ENCODE data around the gene SLC38A8. TPM values are rescaled to one million over a fixed set of nuclear protein-coding genes. Genes with fewer than 3 reads are reported as not detected.

Gene SLC38A8
- total RNA-seq, 1 experiment from 2014 or later: 0.35 TPM

- no peak overlapping the region for H3K27ac Mint-ChIP-seq
- Histone ChIP-seq H2BK12ac (ENCODE audit: insufficient read length, low read depth, low read length) (no peak overlapping the region), H3K79me2 (ENCODE audit: insufficient read depth, low read length) (no peaks in the 10 kb centered on the region), H3K27ac (ENCODE audit: insufficient read length, low read depth, low read length) (no peak overlapping the region), H3K23ac (ENCODE audit: insufficient read length, low read depth, low read length) (no peak overlapping the region), H3K18ac (ENCODE audit: insufficient read length, low read depth, low read length) (no peak overlapping the region), H3K56ac (ENCODE audit: insufficient read length, low read depth, low read length) (no peak overlapping the region), H2BK15ac (ENCODE audit: low read depth, low read length) (no peak overlapping the region), H3K27me3 (ENCODE audit: insufficient read depth, low read length) (no peaks in the 10 kb centered on the region), H3K9ac (ENCODE audit: extremely low read depth, insufficient read length, low read length) (no peak overlapping the region), H3T11ph (ENCODE audit: low read length) (no peak overlapping the region), H4K20me1 (ENCODE audit: control insufficient read depth, insufficient read depth, insufficient read length) (no peaks in the 10 kb centered on the region), H3K9me3 (ENCODE audit: control insufficient read depth, low read depth, low read length) (no peaks in the 10 kb centered on the region), H3K4ac (ENCODE audit: low read depth, low read length) (no peak overlapping the region), H3K14ac (ENCODE audit: insufficient read depth, low read length) (no peak overlapping the region), H2BK20ac (ENCODE audit: low read depth, low read length, poor library complexity, severe bottlenecking) (no peak overlapping the region), H3K4me1 (ENCODE audit: insufficient read depth, low read length) (no peaks in the 10 kb centered on the region; the same call in 1 of the 2 replicates), H2AFZ (ENCODE audit: low read length) (no peak overlapping the region), H2BK120ac (ENCODE audit: low read depth, low read length, poor library complexity, severe bottlenecking) (no peak overlapping the region), H2AK5ac (ENCODE audit: insufficient read length, low read length) (no peak overlapping the region), H3K23me2 (ENCODE audit: insufficient read length, low read depth, low read length, poor library complexity, severe bottlenecking) (no peaks in the 10 kb centered on the region), H3K79me1 (ENCODE audit: insufficient read depth, low read depth, low read length, poor library complexity, severe bottlenecking) (no peaks in the 10 kb centered on the region), H4K5ac (ENCODE audit: insufficient read length, low read depth, low read length) (no peak overlapping the region), H4K91ac (ENCODE audit: insufficient read length, low read depth, low read length) (no peak overlapping the region), H4K8ac (replicated peaks; ENCODE audit: insufficient read length, low read depth, low read length) (no peak overlapping the region), H3K4me2 (ENCODE audit: insufficient read depth, insufficient read length, low read length) (no peak overlapping the region), H2BK5ac (ENCODE audit: insufficient read length, low read length) (no peak overlapping the region)
- peaks cover 6 to 16% (median 8%) of the 10 kb centered on the region in 3 experiments for H3K36me3 Mint-ChIP-seq (ENCODE audit: insufficient read depth in 1 of 3, low read depth in 3 of 3)
- H3K4me1 Mint-ChIP-seq: peaks cover 23 to 32% of the 10 kb centered on the region in 2 experiments
- H3K4me3 Mint-ChIP-seq: no peak overlapping the region
- DNase-seq: no peak
- no CpG with 5 or more reads among the region's 9 CpGs for WGBS (ENCODE audit: extremely low coverage, insufficient read length, low lambda C conversion rate)
- TF ChIP-seq CTCF (conservative IDR thresholded peaks at IDR 0.05): no peak
- peaks cover 27% of the 10 kb centered on the region for H3K27me3 Mint-ChIP-seq (ENCODE audit: low read depth)
- peaks cover 11 to 23% of the 10 kb centered on the region in 2 experiments for H3K9me3 Mint-ChIP-seq
These were observed 17.7 kb downstream of the SLC38A8 start for GRCh38 chr16:84024854-84025253.
